Measurements from ENCODE around the gene FOLR1.
"Not testable (repeated sequence)": the region's sequence is repeated elsewhere in the genome, so short reads cannot be mapped to it uniquely, and the experiment has no call there.

FOLR1 gene

DNA sequence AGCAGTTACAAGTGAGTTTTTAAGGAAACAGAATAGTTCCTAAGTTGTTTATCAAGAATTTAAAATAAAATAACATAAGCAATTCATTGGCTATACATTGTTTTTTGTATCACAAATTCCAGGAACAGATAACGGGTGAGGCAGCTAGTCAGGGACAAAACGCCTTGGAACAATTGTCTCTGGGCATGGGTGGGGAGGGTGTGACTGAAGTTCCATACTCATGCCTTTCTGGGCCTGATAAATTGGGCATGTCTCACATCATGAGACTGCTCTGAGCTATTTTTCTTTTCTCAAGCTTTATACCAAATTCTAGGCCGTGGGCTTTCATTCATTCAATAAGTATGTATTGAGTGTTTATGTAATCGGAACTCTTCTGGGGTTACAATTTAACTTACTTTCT, 34.8 kb upstream of the FOLR1 start:
- TF ChIP-seq, protein P1, sequence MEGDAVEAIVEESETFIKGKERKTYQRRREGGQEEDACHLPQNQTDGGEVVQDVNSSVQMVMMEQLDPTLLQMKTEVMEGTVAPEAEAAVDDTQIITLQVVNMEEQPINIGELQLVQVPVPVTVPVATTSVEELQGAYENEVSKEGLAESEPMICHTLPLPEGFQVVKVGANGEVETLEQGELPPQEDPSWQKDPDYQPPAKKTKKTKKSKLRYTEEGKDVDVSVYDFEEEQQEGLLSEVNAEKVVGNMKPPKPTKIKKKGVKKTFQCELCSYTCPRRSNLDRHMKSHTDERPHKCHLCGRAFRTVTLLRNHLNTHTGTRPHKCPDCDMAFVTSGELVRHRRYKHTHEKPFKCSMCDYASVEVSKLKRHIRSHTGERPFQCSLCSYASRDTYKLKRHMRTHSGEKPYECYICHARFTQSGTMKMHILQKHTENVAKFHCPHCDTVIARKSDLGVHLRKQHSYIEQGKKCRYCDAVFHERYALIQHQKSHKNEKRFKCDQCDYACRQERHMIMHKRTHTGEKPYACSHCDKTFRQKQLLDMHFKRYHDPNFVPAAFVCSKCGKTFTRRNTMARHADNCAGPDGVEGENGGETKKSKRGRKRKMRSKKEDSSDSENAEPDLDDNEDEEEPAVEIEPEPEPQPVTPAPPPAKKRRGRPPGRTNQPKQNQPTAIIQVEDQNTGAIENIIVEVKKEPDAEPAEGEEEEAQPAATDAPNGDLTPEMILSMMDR (IDR thresholded peaks at IDR 0.05; ENCODE audit: control insufficient read depth, insufficient read depth, low read depth, low read length, missing control alignments), result no peak
- no peak for DNase-seq (ENCODE audit: low read depth)
- H3K4me3 ChIP-seq (ENCODE audit: control insufficient read depth, low read depth, low read length), result no peak overlapping the region

DNA sequence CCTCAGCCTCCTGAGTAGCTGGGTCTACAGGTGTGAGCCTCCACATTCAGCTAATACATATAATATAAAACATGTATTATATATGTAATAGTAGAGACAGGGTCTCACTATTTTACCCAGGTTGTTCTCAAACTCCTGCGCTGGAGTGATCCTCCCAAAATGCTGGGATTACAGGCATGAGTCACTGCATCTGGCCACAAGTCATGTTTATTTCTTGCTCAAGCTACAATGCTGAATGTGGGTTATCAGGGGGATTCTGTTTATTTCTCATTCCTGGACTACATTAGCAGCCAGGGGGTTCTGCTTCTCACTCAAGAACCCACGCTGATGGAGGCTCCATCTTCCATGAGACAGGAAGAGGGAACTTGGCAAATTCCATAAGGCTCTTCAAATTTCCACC, 31.6 kb upstream of the FOLR1 start:
- TF ChIP-seq, protein P1 (IDR thresholded peaks at IDR 0.05; ENCODE audit: control insufficient read depth, insufficient read depth, low read depth, low read length, missing control alignments), result no peak
- DNase-seq (ENCODE audit: low read depth), result no peak

DNA sequence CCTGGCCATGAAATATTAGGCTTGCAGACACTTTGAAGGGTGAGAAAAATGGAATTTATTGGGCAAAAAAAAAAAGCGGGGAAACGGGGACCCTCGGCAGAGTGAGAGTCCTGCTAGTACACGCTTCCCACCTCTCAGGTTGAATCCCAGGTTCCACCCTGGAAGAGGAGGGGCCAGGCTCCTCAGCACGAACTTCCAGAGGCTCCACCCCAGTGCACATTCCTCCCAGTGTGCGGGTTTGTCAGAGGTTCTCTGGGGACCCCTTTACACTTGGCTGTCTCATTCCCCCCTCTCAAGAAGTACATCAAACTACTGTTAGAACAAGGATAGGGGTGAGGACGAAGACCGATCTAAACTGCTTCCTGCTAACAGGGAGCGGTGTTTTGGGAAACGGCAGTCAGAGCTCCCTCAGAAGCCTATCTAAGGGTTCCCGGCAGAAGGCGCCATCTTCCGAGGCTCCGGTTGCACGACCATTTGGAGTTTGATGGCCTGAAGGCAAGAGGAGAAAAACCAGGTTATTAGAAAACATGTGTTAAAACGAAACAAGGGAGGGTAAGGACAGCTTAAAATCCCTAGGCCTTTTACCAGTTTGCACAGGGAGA, 28.9 kb upstream of the FOLR1 start:
- TF ChIP-seq, protein P1 (IDR thresholded peaks at IDR 0.05; ENCODE audit: control insufficient read depth, insufficient read depth, low read depth, low read length, missing control alignments), result no peak
- H3K4me3 ChIP-seq (ENCODE audit: control insufficient read depth, low read depth, low read length), result no peak overlapping the region
- DNase-seq (ENCODE audit: low read depth), result no peak

More for the DNA sequence above, 31.6 kb upstream of the FOLR1 start:
- H3K4me3 ChIP-seq (ENCODE audit: control insufficient read depth, low read depth, low read length), result no peak overlapping the region

DNA sequence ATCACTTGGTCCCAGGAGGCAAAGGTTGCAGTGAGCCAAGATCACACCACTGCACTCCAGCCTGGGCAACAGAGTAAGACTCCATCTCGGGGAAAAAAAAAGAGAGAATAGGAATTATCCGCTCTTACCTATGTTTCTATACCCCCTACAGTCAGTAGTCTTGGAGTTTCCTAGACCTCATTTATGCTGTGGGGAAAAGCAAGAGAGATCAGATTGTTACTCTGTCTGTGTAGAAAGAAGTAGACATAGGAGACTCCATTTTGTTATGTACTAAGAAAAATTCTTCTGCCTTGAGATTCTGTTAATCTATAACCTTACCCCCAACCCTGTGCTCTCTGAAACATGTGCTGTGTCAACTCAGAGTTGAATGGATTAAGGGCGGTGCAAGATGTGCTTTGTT, 27.8 kb upstream of the FOLR1 start:
- not testable (repeated sequence) for DNase-seq (ENCODE audit: low read depth)

DNA sequence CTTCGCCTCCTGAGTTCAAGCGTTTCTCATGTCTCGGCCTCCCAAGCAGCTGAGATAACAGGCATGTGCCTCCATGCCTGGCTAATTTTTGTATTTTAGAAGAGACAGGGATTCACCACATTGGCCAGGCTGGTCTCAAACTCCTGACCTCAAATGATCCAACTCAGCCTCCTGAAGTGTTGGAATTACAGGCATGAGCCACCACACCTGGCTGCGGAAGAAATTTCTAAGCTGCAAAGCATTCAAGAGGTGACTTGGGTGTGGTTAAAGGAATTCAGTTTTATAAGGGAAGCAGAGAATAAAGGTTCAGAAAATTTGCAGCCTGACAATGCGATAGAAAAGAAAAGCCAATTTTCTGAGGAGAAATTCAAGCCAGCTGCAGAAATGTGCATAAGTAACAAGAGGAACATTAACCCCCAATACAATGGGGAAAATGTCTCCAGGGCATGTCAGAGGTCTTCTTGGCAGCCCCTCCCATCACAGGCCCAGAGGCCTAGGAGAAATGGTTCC, 22.8 kb upstream of the FOLR1 start:
- DNase-seq (ENCODE audit: low read depth); H3K4me3 ChIP-seq (ENCODE audit: control insufficient read depth, low read depth, low read length): not testable (repeated sequence)

More for the DNA sequence above, 27.8 kb upstream of the FOLR1 start:
- not testable (repeated sequence) for H3K4me3 ChIP-seq (ENCODE audit: control insufficient read depth, low read depth, low read length)

DNA sequence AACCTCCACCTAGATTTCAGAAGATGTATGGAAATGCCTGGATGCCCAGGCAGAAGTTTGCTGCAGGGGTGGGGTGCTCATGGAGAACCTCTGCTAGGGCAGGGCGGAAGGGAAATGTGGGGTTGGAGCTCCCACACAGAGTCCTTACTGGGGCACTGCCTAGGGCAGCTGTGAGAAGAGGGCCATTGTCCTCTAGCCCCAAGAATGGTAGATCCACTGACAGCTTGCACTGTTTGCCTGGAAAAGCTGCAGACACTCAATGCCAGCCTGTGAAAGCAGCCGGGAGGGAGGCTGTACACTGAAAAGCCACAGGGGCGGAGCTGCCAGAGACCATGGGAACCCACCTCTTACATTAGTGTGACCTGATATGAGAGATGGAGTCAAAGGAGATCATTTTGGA, 22.2 kb upstream of the FOLR1 start:
- DNase-seq (ENCODE audit: low read depth); H3K4me3 ChIP-seq (ENCODE audit: control insufficient read depth, low read depth, low read length): not testable (repeated sequence)

DNA sequence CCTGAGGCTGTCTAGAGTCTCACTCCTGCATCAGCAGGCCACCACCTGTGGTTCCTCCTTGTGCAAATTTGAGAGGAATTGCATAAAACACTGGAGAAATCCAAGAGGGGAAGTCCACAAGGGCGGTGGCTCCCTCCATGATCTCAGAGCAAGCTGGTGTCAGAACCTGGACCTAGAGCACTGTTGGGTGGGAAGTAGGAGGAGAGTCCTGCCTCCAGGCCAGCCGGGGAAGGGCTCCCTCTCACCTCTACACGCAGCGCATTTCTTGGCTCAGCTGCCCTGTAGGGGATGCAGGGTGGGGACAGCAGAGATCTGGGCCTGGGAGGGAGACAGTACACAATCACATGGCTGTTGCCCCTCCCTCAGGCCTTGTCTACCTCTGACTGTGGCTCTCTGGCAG, 19.9 kb upstream of the FOLR1 start:
- not testable (repeated sequence) for H3K4me3 ChIP-seq (ENCODE audit: control insufficient read depth, low read depth, low read length); DNase-seq (ENCODE audit: low read depth)

DNA sequence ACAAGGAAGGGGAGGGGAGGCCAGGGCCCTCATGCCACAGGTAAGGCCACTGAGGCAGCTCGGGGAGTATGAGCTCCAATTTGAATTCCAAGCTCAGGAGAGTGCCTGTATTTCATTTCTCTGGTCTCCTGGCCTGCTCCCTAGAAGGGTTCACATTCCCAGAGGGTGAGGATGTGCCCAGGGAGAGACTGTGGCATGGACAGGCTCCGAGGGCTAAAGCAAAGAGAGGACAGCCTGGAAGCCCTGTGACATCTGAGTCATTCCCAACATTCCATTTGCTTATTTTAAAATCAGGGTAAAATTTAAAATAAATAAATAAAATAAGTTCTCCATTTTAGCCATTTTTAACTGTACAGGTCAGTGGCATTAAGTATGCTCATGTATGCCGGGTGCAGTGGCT, 18.6 kb upstream of the FOLR1 start:
- no peak for DNase-seq (ENCODE audit: low read depth)
- TF ChIP-seq, protein P1 (IDR thresholded peaks at IDR 0.05; ENCODE audit: control insufficient read depth, insufficient read depth, low read depth, low read length, missing control alignments), result no peak
- no peak overlapping the region for H3K4me3 ChIP-seq (ENCODE audit: control insufficient read depth, low read depth, low read length)

DNA sequence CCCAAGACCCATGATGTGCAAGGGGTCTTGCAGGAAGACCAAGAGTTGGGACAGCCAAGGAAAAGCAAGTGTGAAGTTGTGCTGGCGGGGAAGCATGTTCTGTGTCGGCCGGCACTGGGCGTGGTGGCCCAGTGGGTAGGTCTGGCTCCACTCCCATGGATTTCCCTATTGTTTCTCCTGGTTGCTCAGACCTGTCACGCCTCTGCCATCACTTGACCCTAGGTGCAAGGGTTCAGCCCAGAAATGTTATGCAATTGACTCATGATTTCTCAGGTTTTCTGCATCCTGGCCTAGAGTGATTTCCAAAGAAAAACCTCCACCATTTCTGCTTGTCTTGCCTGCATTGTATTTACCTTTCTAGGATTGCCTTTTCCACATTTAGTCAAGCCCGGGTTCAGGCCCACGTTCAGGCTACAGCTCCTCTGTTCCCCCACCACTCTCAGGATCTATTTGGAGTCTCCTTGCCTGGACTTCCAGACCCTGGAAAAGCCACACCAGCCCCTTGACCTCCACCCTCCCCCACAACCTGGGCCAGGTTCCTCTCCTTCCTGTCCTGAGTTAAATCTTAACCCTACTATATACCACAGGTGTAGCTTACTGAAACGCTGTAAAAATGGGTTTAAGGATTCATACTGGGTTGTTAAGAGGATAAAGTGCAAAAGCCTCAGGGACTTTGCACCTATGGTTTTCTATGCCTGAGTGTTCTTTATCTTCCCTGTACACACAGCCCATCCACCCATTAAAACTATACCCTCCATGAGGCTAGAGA, 17.5 kb upstream of the FOLR1 start:
- DNase-seq (ENCODE audit: low read depth), result no peak
- no peak overlapping the region for H3K4me3 ChIP-seq (ENCODE audit: control insufficient read depth, low read depth, low read length)
- TF ChIP-seq, protein P1 (IDR thresholded peaks at IDR 0.05; ENCODE audit: control insufficient read depth, insufficient read depth, low read depth, low read length, missing control alignments), result no peak

Measured in AG09309 (cell line).